ENCODE results near the gene DLL1.

Gene DLL1

GRCh38 chr6:170237999-170238740, 52.7 kb downstream of the DLL1 start:
- FAIRE-seq (no peak), DNase-seq (ENCODE audit: insufficient read length, low spot score) (no peak)
- TF ChIP-seq POU2F2 (IDR thresholded peaks at IDR 0.05; ENCODE audit: low read depth, low read length), result no peak
- no peak for TF ChIP-seq POLR2AphosphoS5 (IDR thresholded peaks at IDR 0.05; ENCODE audit: low read depth, low read length)
- no peak for TF ChIP-seq SPI1 (IDR thresholded peaks at IDR 0.05; ENCODE audit: low read depth, low read length)
- TF ChIP-seq TAF1 (IDR thresholded peaks at IDR 0.05; ENCODE audit: low read depth, low read length), result no peak
- TF ChIP-seq POLR2A (IDR thresholded peaks at IDR 0.05; ENCODE audit: low read depth, low read length), result no peak

DNA sequence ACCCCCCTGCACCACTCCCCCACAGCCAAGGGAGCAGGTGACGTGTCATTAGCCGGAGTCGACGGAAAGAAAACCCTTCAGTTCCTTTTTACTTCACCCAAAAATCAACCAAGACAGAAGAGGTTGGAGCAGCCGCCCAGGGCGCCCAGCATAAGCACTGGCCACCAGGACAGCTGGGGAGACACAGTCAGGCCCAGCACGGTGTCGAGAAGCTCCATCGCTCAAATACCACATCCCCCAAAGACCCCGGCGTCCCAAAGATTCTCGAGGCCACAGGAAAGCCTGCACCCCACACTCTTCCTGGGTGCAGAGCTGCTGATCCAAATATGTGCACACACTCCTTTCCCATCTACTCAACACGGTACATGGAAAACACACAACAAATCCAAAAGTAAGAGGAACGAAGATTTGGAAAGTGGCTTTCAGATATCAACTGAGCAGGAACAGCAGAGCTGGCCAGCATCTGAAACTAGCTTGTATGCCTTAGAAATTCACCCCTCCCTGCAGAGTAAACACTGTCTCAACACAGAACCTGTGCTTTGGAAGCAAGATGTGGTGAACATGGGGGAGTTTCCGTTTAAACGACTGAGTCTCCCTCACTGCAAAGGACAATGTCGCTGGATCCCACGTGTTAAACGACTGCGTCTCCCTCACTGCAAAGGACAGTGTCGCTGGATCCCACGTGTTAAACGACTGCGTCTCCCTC, 54.6 kb downstream of the DLL1 start:
- FAIRE-seq (no peak), DNase-seq (ENCODE audit: insufficient read length, low spot score) (no peak)
- TF ChIP-seq TAF1 (IDR thresholded peaks at IDR 0.05; ENCODE audit: low read depth, low read length) (no peak), POU2F2 (IDR thresholded peaks at IDR 0.05; ENCODE audit: low read depth, low read length) (no peak), SPI1 (IDR thresholded peaks at IDR 0.05; ENCODE audit: low read depth, low read length) (no peak), POLR2AphosphoS5 (IDR thresholded peaks at IDR 0.05; ENCODE audit: low read depth, low read length) (no peak), POLR2A (IDR thresholded peaks at IDR 0.05; ENCODE audit: low read depth, low read length) (no peak), PAX5 (IDR thresholded peaks at IDR 0.05; ENCODE audit: insufficient read depth, low read length, severe bottlenecking) (no peak)

- TF ChIP-seq POU2F2 (IDR thresholded peaks at IDR 0.05; ENCODE audit: low read depth, low read length), result no peak
- no peak for TF ChIP-seq TAF1 (IDR thresholded peaks at IDR 0.05; ENCODE audit: low read depth, low read length)
- no peak for TF ChIP-seq POLR2A (IDR thresholded peaks at IDR 0.05; ENCODE audit: low read depth, low read length)
- TF ChIP-seq SPI1 (IDR thresholded peaks at IDR 0.05; ENCODE audit: low read depth, low read length), result no peak
- TF ChIP-seq PAX5 (IDR thresholded peaks at IDR 0.05; ENCODE audit: insufficient read depth, low read length, severe bottlenecking), result no peak
- TF ChIP-seq POLR2AphosphoS5 (IDR thresholded peaks at IDR 0.05; ENCODE audit: low read depth, low read length), result no peak
- no peak for DNase-seq (ENCODE audit: insufficient read length, low spot score)
- FAIRE-seq, result no peak
Observed at GRCh38 chr6:170235391-170236125, 55.3 kb downstream of the DLL1 start.

- TF ChIP-seq TAF1 (IDR thresholded peaks at IDR 0.05; ENCODE audit: low read depth, low read length), result no peak
- FAIRE-seq, result no peak
- no peak for DNase-seq (ENCODE audit: insufficient read length, low spot score)
Observed at GRCh38 chr6:170234419-170234818, 56.5 kb downstream of the DLL1 start.

DNA sequence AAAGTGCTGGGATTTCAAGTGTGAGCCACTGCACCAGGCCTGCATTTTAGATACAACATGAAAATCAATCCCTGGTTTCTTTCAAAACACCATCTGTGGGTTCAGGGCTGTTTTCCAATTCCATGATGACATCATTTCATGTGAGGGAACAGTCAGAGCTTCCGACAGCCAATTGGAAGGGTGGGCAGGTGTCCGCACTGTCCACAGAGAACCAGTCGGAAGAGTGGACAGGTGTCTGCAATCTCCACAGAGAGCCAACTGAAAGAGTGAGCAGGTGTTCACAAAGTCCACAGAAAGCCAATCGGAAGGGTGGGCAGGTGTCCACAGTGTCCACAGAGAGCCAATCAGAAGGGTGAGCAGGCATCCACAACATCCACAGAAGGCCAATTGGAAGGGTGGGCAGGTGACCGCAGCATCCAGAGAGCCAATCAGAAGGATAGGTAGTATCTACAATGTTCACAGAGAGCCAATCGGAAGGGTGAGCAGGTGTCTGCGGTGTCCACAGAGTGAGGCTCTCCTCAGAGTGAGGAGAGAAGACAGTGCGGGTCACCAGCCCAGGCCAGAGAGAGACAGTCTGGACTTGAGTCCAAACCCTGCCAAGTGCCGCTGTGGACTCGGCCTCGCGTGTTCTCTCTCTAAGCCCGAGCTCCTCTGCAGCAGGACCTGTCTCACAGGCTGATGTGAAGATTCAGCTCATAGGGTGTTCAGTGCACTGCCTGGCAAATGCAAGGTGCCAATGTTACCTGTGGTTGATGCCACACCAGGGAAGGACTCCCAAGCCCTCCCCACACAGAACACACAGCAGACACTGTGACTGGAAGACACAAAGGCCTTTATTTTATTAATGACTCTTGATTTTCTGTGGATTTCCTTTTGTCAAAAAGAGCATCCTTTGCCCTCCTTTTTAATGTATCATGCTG, 57.3 kb downstream of the DLL1 start:
- TF ChIP-seq POU2F2 (IDR thresholded peaks at IDR 0.05; ENCODE audit: low read depth, low read length) (no peak), TAF1 (IDR thresholded peaks at IDR 0.05; ENCODE audit: low read depth, low read length) (no peak), POLR2AphosphoS5 (IDR thresholded peaks at IDR 0.05; ENCODE audit: low read depth, low read length) (no peak), SPI1 (IDR thresholded peaks at IDR 0.05; ENCODE audit: low read depth, low read length) (no peak), PAX5 (IDR thresholded peaks at IDR 0.05; ENCODE audit: insufficient read depth, low read length, severe bottlenecking) (no peak), POLR2A (IDR thresholded peaks at IDR 0.05; ENCODE audit: low read depth, low read length) (no peak)
- DNase-seq (ENCODE audit: insufficient read length, low spot score) (no peak), FAIRE-seq (no peak)
